Activated CD8-positive, alpha-beta memory T cell treated with anti-CD3 and anti-CD28 coated beads, Interleukin-2, amount 50 U/mL, for 48 hours (primary cell): ENCODE measurements around the gene TRIM7.
A peak's percentile ranks its signal among the peaks of the same experiment; 100 is the strongest.
"Not testable (repeated sequence)": the region's sequence is repeated elsewhere in the genome, so short reads cannot be mapped to it uniquely, and the experiment has no call there.

Source experiments
- DNase-seq: peaks from one replicate; pipeline ENCODE4 v3.0.0-alpha.2; 2020

The TRIM7 gene

GRCh38 chr5:181210698-181211097 lies 5.7 kb upstream of the TRIM7 start:
- not testable (repeated sequence) for DNase-seq

- DNase-seq: not testable (repeated sequence)
These were observed 5.2 kb upstream of the TRIM7 start for GRCh38 chr5:181210148-181210547.

- not testable (repeated sequence) for DNase-seq
These were observed 4.0 kb upstream of the TRIM7 start for GRCh38 chr5:181209006-181209405.

GRCh38 chr5:181207960-181208253 lies 2.9 kb upstream of the TRIM7 start:
- no peak for DNase-seq

GRCh38 chr5:181207214-181207959 lies 2.4 kb upstream of the TRIM7 start:
- peak; percentile 99 for DNase-seq

GRCh38 chr5:181205761-181206649 lies 1.0 kb upstream of the TRIM7 start:
- DNase-seq: no peak

GRCh38 chr5:181204113-181204825 lies 727 bp downstream of the TRIM7 start:
- peak; percentile 68 for DNase-seq

- DNase-seq: no peak
These were observed 1.3 kb downstream of the TRIM7 start for GRCh38 chr5:181203777-181204112.

GRCh38 chr5:181203093-181203711 lies 1.8 kb downstream of the TRIM7 start:
- DNase-seq: no peak

GRCh38 chr5:181200816-181201215 lies 4.2 kb downstream of the TRIM7 start:
- no peak for DNase-seq

GRCh38 chr5:181199881-181200638 lies 4.9 kb downstream of the TRIM7 start:
- no peak for DNase-seq

GRCh38 chr5:181198905-181199519 lies 6.0 kb downstream of the TRIM7 start:
- DNase-seq: no peak

GRCh38 chr5:181198106-181198685 lies 6.8 kb downstream of the TRIM7 start:
- DNase-seq: no peak

- no peak for DNase-seq
These were observed 7.6 kb downstream of the TRIM7 start for GRCh38 chr5:181197326-181197951.

- DNase-seq: no peak
These were observed 9.7 kb downstream of the TRIM7 start for GRCh38 chr5:181195249-181195761.

- no peak for DNase-seq
These were observed 10.3 kb downstream of the TRIM7 start for GRCh38 chr5:181194489-181195248.

- no peak for DNase-seq
These were observed 11.3 kb downstream of the TRIM7 start for GRCh38 chr5:181193656-181194055.

- no peak for DNase-seq
These were observed 12.5 kb downstream of the TRIM7 start for GRCh38 chr5:181192337-181193046.
